RWPE2 (cell line): ENCODE measurements around the gene PSMD1.

ENCODE experiments used
- ATAC-seq: fragments of 200-7000 bp; cut with Tn5 transposase; 3 replicates; pipeline ENCODE4 v1.9.1; 2021; ENCODE audit warnings: low read depth
- DNase-seq: peaks from one replicate; pipeline ENCODE4 v3.0.0-alpha.2; 2020; ENCODE audit warnings: low spot score
- H3K27ac ChIP-seq: fragments of 450-650 bp; 2 replicates; pipeline ENCODE4 v1.5.1; 2017; ENCODE audit warnings: mild to moderate bottlenecking; ENCODE audit not compliant: poor library complexity, severe bottlenecking
- H3K27me3 ChIP-seq: fragments of 250-450 bp; sonication (Bioruptor Pico); 2 replicates; pipeline ENCODE4 v1.5.1; 2021; ENCODE audit warnings: mild to moderate bottlenecking, moderate library complexity; ENCODE audit not compliant: insufficient read depth, poor library complexity, severe bottlenecking
- H3K36me3 ChIP-seq: fragments of 250-450 bp; sonication (Bioruptor Pico); 2 replicates; pipeline ENCODE4 v1.5.1; 2020; ENCODE audit warnings: low read depth, mild to moderate bottlenecking, moderate library complexity
- H3K4me1 ChIP-seq: fragments of 250-450 bp; sonication (Bioruptor Pico); 2 replicates; pipeline ENCODE4 v1.5.1; 2021; ENCODE audit warnings: mild to moderate bottlenecking, moderate library complexity; ENCODE audit not compliant: insufficient read depth, poor library complexity, severe bottlenecking
- H3K4me3 ChIP-seq: fragments of 250-450 bp; sonication (Bioruptor Pico); 2 replicates; pipeline ENCODE4 v1.5.1; 2021; ENCODE audit warnings: mild to moderate bottlenecking, moderate library complexity; ENCODE audit not compliant: severe bottlenecking
- H3K9me3 ChIP-seq: fragments of 250-450 bp; sonication (Bioruptor Pico); 2 replicates; pipeline ENCODE4 v1.5.1; 2021; ENCODE audit warnings: mild to moderate bottlenecking, moderate library complexity; ENCODE audit not compliant: severe bottlenecking
- TF ChIP-seq, protein P1 (sequence below): fragments of 450-650 bp; IDR thresholded peaks from one replicate; pipeline ENCODE4 v1.5.1; 2017; ENCODE audit warnings: mild to moderate bottlenecking, moderate library complexity; ENCODE audit not compliant: poor library complexity, severe bottlenecking

PSMD1 gene

DNA sequence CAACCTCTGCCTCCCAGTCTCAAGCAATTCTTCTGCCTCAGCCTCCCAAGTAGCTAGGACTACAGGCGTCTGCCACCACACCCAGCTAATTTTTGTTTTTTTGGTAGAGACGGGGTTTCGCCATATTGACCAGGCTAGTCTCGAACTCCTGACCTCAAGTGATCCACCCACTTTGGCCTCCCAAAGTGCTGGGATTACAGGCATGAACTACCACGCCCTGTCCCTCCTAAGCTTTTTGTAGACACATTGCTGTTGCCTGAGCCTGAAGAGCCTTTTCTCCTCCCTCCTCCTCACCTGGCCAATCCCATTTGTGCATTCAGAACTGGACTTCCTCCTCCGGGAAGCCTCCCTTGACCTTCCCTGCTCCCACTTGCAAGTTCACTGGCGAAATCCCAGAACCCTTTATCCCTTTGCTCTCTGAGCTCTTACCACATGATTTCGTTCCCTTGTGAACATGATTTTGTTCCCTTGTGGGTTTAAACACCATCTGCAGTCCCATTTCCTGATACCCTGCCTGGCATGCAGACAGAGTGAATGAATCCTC, 16.8 kb upstream of the PSMD1 start:
- Histone ChIP-seq H3K36me3 (no peaks in the 10 kb centered on the region), H3K4me1 (no peaks in the 10 kb centered on the region), H3K27ac (no peak overlapping the region), H3K27me3 (peaks cover 28% of the 10 kb centered on the region), H3K4me3 (no peak overlapping the region), H3K9me3 (no peaks in the 10 kb centered on the region)
- DNase-seq (no peak), ATAC-seq (no peak)
- TF ChIP-seq, protein P1, sequence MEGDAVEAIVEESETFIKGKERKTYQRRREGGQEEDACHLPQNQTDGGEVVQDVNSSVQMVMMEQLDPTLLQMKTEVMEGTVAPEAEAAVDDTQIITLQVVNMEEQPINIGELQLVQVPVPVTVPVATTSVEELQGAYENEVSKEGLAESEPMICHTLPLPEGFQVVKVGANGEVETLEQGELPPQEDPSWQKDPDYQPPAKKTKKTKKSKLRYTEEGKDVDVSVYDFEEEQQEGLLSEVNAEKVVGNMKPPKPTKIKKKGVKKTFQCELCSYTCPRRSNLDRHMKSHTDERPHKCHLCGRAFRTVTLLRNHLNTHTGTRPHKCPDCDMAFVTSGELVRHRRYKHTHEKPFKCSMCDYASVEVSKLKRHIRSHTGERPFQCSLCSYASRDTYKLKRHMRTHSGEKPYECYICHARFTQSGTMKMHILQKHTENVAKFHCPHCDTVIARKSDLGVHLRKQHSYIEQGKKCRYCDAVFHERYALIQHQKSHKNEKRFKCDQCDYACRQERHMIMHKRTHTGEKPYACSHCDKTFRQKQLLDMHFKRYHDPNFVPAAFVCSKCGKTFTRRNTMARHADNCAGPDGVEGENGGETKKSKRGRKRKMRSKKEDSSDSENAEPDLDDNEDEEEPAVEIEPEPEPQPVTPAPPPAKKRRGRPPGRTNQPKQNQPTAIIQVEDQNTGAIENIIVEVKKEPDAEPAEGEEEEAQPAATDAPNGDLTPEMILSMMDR, result no peak

DNA sequence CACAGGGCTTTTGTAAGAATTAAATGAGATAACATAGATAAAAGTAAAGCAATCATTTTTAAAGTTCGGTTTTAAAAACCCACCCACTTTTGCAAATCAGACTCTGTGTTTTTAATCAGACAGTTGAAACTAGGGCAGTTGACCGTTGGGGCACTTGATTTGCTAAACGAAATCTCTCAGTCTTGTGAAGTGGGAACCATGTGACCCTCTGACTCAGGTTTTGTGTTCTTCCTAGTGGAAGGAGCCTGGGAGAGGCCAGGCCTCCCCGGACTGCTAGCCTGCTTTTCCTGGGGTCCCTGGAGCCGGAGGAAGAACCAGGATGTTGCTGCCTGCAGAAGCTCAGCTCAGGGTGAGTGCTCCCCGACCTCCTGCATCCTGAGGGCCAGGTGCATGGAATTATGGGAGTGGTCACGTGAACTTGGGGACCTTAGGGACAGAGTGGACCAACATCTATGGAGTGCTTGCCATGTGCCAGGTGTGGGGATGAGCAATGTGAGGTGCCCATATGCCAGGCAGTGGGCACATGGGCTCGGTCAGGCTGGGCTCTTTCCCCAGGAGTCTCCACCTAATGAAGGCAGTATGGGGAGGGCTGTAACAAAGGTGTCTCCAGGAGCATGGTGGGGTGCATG, 15.5 kb upstream of the PSMD1 start:
- H3K27ac ChIP-seq, result no peak overlapping the region

DNA sequence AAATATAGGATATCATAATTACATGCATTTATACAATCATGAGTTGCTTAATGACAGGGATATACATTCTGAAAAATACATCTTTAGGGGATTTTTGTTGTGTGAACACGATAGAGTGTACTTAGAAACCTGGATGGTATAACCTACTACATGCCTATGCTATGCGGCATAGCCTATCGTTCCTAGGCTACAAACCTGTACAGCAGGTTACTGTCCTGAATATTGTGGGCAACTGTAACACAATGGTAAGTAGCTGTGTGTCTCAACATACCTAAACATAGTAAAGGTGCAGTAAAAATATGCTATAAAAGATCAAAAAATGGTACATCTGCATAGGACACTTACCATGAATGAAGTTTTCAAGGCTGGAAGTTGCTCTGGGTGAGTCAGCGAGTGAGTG, 12.9 kb upstream of the PSMD1 start:
- ATAC-seq (no peak), DNase-seq (no peak)
- Histone ChIP-seq H3K9me3 (no peaks in the 10 kb centered on the region), H3K27me3 (peaks cover 1% of the 10 kb centered on the region), H3K27ac (no peak overlapping the region), H3K4me3 (no peak overlapping the region), H3K36me3 (no peaks in the 10 kb centered on the region), H3K4me1 (no peaks in the 10 kb centered on the region)
- TF ChIP-seq, protein P1, result no peak

More for the DNA sequence above, 15.5 kb upstream of the PSMD1 start:
- Histone ChIP-seq H3K4me3 (no peak overlapping the region), H3K4me1 (no peaks in the 10 kb centered on the region), H3K36me3 (no peaks in the 10 kb centered on the region), H3K27me3 (peaks cover 15% of the 10 kb centered on the region), H3K9me3 (no peaks in the 10 kb centered on the region)
- TF ChIP-seq, protein P1, result no peak
- ATAC-seq (no peak), DNase-seq (no peak)

DNA sequence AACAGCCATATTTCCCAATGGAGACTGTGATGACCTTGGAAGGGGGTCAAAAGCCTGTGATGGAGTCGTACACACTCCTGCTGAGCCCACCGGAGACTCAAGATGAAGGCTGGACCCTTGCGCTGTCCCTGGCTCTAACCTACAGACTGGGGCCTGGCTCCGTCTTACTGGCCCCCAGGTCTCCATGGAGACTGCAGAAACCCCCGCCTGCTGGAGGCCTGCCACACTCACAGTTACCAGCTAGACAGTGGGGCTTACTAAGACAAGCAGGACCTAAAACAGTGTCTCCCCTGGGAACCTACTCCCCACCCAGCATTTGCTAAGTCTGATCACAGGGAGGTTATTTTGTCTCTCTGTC, 9.8 kb upstream of the PSMD1 start:
- Histone ChIP-seq H3K27ac (no peak overlapping the region), H3K4me3 (no peak overlapping the region), H3K4me1 (no peaks in the 10 kb centered on the region), H3K27me3 (no peaks in the 10 kb centered on the region), H3K36me3 (no peaks in the 10 kb centered on the region), H3K9me3 (no peaks in the 10 kb centered on the region)
- ATAC-seq (no peak), DNase-seq (no peak)
- TF ChIP-seq, protein P1, result no peak

DNA sequence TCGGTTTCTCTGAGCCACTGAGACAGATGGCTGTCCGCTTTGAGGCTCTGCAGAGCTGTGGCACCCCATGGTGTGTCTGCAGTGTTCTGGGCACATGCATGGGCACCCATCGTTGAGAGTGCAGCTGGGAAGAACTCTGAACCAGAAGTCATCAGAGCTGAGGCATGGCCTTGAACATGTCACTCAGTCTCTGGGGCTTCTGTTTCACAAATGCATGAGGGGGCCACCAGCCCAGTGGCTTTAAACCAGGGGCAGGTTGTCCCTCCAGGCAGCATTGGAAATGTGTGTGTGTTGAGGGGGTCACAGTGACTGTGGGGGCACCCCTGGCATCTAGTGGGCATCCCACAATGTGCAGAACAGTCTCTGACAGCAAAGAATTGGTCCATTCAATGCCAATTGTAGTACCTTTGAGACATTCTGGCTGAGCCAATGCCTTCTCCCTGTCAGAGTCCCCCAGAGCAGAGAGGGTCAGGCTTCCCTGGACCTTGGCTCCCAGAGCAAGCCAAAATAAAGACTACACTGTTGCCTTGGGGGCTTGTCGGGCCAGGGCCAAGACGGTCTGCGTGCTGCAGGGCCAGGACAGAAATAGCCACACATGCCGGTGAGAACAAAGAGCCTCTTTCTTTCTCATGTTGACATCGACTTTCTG, 9.3 kb upstream of the PSMD1 start:
- ATAC-seq, result no peak
- Histone ChIP-seq H3K4me3 (no peak overlapping the region), H3K27ac (no peak overlapping the region), H3K27me3 (no peaks in the 10 kb centered on the region), H3K9me3 (no peaks in the 10 kb centered on the region), H3K36me3 (no peaks in the 10 kb centered on the region), H3K4me1 (no peaks in the 10 kb centered on the region)
- DNase-seq, result no peak
- TF ChIP-seq, protein P1, result no peak
